ENCODE data around the gene STX4.

STX4 gene

DNA sequence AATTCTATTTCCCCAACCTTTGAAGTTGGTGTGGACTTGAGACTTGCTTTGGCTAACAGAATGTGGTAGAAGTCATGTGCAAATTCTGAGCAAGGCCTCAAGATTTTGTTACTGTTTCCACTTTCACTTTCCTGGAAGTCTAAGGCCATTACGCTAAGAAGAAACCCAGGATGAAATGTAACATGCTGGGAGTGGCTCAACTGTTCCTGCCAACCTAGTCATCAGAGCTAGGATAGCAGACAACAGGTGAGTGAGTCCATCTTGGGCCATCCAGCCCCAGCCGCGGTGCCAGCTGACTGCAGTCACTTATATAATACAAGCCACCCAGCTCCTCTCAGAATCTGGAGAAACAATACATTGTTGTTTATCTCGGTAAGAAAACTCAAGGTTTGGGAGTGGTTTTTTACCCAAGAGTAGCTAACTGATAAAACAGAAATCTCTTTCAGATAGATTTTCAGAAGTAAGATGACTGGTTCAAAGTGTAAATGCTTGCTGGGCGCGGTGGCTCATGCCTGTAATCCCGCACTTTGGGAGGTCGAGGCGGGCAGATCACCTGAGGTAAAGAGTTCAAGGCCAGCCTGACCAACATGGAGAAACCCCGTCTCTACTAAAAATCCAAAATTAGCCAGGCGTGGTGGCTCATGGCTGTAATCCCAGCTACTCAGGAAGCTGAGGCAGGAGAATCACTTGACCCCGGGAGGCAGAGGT is 10.7 kb upstream of the STX4 start:
- no peak for DNase-seq

GRCh38 chr16:31023252-31023602 is 10.1 kb upstream of the STX4 start:
- DNase-seq = no peak

GRCh38 chr16:31023627-31024226 is 9.6 kb upstream of the STX4 start:
- DNase-seq = no peak

GRCh38 chr16:31025339-31025738 is 8.0 kb upstream of the STX4 start:
- no peak for DNase-seq

DNA sequence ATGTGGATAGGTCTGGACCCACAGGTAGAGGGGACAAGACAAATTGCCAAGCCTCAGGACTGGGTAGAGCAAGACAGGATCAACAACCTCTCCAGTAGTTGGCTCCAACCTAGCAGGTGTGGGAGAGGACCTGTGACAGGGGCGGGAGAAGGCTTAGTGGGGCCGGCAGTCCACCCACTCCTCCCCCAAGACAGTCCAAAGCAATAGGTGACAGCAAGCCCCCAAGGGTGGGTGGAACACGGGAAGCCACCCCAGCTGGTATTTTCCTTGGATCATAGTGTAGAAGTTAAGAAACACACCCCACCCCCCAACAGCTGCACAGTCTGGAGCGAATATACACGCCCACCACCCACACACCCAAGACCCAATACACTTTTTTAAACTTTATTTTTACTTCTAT is 4.1 kb upstream of the STX4 start:
- no peak for DNase-seq

DNA sequence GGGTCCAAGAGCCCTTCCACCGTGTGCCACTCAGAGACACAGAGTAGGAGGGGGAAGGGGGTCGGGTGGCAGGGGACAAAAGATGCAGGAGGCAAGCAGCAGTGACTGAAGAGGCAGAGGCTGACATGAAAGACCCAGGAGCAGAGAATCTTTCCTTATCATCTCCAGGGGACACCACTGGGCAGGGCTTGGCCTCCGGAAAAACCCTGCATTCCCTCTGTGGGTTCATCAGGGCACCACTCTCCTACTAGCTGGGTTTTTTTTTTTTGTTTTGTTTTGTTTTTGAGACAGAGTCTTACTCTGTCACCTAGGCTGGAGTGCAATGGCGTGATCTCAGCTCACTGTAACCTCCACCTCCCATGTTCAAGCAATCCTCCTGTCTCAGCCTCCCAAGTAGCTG is 2.1 kb upstream of the STX4 start:
- DNase-seq = no peak

GRCh38 chr16:31033709-31034492 is 543 bp downstream of the STX4 start:
- DNase-seq = no peak

GRCh38 chr16:31036691-31037090 is 3.3 kb downstream of the STX4 start:
- no peak for DNase-seq

- no peak for DNase-seq
These were observed 5.6 kb downstream of the STX4 start for GRCh38 chr16:31038993-31039392.

DNA sequence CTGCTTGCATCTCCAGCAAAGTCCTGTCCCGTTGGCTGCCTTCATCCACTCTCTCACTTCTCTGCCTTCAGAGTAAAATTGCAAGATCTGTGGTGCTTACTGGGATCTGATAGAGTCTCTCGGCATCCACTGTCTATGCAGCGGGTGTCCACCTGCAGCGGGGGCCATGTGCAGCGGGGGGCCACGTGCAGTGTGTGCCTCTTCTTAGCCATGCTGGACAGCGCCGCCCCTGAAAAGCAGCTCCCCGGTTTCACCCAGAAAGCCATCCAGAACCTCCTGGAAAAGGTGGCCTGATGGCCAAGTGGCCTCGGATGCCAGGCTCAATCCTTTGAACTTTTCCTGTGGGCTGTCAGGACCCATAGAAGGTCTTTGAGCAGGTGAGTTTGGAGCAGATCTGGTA is 9.5 kb downstream of the STX4 start:
- no peak for DNase-seq

DNA sequence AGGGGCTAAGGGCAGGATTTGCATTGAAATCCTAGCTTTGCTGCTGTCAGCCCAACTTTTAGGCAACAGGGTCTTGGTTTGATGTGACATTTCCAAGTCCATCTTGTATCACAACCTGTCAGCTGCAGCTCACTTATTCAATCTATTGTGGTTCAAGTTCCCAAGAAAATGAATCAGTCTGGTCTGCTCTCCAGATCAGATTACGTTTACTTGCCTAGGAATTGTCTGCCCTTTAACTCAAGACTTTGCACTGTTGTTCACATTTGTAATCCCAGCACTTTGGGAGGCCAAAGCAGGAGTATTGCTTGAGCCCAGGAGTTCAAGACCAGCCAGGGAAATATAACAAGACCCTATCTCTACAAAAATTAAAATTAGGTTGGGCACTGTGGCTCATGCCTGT is 10.0 kb downstream of the STX4 start:
- DNase-seq = no peak

- DNase-seq = no peak
These were observed 10.6 kb downstream of the STX4 start for GRCh38 chr16:31043898-31044481.

GRCh38 chr16:31050280-31051030 is 17.1 kb downstream of the STX4 start:
- DNase-seq = no peak

DNA sequence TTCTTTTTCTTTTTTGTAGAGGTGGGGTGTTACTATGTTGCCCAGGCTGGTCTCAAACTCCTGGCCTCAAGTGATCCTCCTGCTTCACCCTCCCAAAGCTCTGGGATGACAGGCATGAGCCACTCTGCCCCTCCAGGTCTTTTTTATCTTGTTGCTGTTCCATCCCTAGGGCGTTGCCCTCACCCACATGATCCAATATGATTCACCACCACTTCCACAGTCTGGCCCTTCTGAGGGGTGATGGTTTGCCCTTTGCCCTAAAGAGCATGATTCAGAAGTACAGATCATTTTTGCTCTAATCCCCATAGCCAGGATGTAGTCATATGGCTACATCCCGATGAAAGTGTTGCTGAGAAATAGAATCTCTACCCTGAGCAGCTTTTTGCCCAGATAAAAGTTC is 18.8 kb downstream of the STX4 start:
- no peak for DNase-seq

DNA sequence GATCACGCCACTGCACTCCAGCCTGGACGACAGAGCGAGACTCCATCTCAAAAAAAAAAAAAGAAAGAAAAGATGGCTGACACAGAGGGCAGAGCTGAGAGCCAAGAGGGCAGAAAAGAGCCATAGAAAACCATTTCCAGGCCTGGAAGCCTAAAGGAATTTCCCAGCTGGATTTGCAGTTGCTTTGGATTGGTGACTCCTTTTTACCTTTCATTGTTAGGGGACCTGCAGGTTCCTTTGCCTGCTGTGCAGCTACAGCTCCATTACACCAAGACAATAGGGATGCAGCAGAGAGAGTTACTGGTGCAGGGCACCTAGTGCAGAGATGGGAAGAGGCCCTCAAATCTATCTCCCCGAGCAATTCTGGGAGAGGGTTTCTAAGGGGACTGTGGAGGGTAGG is 22.3 kb downstream of the STX4 start:
- no peak for DNase-seq

GRCh38 chr16:31061126-31061812 is 27.9 kb downstream of the STX4 start:
- no peak for DNase-seq

DNA sequence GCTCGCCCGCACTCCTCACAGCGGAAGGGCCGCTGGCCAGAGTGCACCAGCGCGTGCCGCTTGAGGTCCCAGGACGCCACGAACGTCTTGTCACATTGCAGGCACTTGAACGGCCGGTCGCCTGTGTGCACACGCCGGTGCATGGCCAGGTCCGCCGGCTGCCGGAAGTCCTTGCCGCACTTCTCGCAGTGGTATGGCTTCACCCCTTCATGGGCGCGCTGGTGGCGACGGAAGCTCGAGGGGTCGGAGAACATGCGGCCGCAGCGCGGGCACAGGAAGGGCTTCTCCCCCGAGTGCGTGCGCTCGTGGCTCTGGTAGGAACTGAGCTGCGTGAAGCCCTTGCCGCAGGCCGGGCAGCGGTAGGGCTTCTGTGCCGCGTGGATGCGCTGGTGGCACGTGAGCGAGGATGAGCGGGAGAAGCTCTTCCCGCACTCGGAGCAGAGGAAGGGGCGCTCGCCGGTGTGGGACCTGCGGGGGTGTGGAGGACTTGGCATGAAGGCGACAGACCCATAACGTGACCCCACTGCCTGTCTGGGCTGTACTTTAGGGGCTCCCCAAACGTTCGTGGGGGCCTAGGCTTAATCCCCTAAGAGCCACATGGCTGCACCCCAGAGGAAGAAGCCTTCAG is 28.6 kb downstream of the STX4 start:
- no peak for DNase-seq

DNA sequence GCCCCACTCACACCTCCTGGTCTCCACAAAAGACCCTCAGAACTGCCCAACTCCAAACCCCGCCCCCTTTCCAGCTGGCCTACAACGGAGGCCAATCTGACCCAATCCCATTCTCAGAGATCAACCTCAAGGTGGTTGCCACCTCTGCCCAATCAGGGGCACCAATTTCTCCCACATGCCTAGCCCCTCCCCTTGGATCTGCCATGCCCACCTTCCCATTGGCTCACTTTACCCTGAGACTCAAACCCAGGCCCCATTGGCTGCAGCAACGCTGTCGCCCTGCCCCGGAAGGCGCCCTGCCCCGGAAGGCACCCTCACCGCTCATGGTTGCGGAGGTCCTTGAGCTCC is 30.1 kb downstream of the STX4 start:
- DNase-seq = no peak

DNA sequence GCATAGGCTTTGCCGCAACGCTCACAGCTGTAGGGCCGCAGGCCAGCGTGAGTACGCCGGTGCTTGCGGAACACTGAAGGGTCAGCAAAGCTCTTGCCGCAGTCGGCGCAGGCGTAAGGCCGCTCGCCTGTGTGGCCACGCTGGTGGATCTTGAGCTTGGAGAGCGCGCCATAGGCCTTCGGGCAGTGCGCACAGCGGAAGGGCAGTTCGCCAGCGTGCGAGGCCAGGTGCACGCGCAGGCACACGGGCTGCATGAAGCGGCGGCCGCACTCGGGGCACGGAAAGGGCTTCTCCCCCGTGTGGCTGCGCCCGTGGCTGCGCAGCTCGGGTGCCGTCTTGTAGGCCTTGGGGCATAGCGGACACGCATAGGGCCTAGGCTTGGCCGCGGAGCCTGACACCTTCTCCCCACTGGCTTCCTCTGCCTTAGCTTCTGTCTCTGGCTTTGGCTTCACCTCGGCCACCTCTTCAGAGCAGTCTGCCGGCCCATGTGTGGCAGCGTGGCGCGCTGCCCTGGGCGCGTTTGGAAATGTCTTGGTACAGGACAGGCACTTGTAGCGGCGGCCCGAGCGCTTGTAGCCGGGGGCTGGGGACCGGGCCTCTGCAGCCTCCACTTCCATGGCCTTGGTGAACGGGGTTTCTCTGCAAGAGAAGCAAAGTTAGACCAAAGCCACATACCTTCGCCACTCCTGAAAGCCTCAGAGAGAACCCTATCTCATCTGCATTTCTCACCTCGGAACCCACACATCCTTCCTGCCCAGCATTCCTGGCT is 30.7 kb downstream of the STX4 start:
- no peak for DNase-seq

DNA sequence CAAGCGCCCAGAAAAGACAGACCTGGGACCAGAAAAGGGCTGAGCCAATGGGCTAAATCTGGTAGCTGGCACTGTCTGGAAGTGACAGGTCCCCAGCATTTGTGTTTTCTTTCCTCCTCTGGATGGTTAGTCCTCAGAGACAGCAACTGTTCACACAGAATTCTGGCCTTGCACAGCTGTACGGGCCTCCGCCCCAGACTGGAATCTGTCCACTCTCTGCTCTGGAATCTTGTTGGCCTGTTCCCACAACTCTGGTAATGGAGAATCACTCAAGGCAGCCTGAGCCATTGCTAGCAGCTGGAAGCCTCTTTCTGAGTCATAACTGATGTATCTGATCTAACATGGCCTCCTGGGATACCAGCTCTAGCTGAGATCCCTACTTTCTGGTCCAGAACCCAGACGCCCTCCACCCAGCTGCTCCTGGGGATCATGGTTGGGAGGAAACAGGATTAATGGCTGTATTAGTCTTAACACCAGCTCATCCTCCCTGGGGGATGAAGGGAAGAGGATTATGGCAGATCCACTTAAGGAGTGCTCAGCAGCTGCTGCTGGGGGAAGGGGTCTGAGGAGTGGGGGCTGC is 31.6 kb downstream of the STX4 start:
- DNase-seq = no peak

GRCh38 chr16:31067342-31067741 is 34.0 kb downstream of the STX4 start:
- DNase-seq = no peak
